ENCODE results near the gene ZIC5.

GRCh38 chr13:99941911-99942310, 29.7 kb downstream of the ZIC5 start:
- TF ChIP-seq CTCF (IDR thresholded peaks at IDR 0.05) (no peak), POLR2A (IDR thresholded peaks at IDR 0.05) (no peak)

All from adrenal gland (tissue), 5 donors.